Mammary epithelial cell (primary cell): Measurements from ENCODE around the gene USP16.

Experiments
- CTCF ChIP-seq, 2 donors: IDR thresholded peaks in 1 of 2; conservative IDR thresholded peaks in 1 of 2; 2 replicates each; pipeline ENCODE4 v1.5.1; 2011 to 2012; ENCODE audit warnings: inconsistent platforms in 2 of 2, low read length in 2 of 2, mild to moderate bottlenecking in 2 of 2, control low read depth in 1 of 2, low read depth in 1 of 2; ENCODE audit not compliant: insufficient read depth in 1 of 2; ENCODE audit errors: extremely low read depth in 1 of 2
- EZH2 ChIP-seq: IDR thresholded peaks from 2 replicates; pipeline ENCODE4 v1.6.1; 2012; ENCODE audit warnings: low read length, inconsistent platforms, borderline replicate concordance

GRCh38 chr21:29072873-29073221, 48.4 kb downstream of the USP16 start:
- TF ChIP-seq CTCF (conservative IDR thresholded peaks at IDR 0.05 in 1 of 2, IDR thresholded peaks at IDR 0.05 in 1 of 2; ENCODE audit: extremely low read depth in 1 of 2, insufficient read depth in 1 of 2, low read depth in 1 of 2, low read length in 2 of 2): no peak
- TF ChIP-seq EZH2: no peak
